Left lobe of liver (tissue), 2 donors: Measurements from ENCODE around the gene KIF6. TPM values are rescaled to one million over a fixed set of nuclear protein-coding genes. Genes with fewer than 3 reads are reported as not detected.

Source experiments
- ATAC-seq: fragments of 200-7000 bp; cut with Tn5 transposase; one replicate; pipeline ENCODE4 v1.9.1; 2020; ENCODE audit warnings: mild to moderate bottlenecking, moderate library complexity
- DNase-seq: peaks from one replicate; pipeline ENCODE4 v3.0.0-alpha.2; 2020; ENCODE audit warnings: low spot score
- total RNA-seq: library from RNA; stranded (reverse); gene quantifications from one replicate; pipeline ENCODE4 v1.2.1, GENCODE V29; 2021
- donor health status: DM: no; HTN: no; CAD: no; lungs with moderate emphysema.
- donor health status: DM: no; HTN: yes; CAD: no.

KIF6 gene
- total RNA-seq, 1 donor from 2014 or later, result 0.05 TPM

DNA sequence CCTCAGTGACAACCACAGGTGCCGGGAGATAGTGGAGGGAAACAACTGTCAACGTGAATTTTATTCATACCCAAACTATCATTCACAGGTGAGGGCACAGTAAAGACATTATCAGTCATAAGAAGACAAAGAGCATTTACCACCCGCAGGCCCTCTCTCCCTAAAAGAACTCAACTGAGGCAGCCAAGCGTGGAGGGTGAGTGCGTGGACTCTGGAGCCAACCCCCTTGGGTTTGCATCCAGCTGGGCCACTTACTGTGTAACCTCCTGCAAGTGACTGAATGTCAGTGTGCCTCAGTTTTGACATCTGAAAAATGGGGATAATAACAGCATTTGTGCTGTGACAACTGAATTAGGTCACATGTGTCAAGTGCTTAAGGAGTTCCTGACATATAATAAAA, 332.1 kb downstream of the KIF6 start:
- ATAC-seq, result no peak
- DNase-seq, result no peak

DNA sequence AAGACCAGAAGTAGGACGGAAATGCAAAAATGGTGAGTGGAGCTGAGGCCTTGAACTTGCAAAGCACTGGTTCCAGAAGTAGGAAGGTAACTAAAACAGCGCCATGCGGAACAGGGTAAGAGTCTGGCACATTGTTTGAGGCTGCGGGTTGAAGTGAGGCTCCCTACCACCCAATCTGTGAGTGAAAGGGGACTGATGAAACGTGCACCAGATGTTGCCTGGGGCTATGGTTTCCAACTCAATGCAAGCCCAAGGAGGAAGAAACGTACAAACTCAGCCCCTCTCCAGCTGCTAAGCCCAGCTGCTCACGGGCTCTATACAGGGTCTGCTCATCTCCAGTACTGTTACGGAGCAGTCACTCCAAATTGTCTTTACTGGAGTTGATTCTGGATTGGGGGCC, 334.0 kb downstream of the KIF6 start:
- no peak for ATAC-seq
- no peak for DNase-seq

DNA sequence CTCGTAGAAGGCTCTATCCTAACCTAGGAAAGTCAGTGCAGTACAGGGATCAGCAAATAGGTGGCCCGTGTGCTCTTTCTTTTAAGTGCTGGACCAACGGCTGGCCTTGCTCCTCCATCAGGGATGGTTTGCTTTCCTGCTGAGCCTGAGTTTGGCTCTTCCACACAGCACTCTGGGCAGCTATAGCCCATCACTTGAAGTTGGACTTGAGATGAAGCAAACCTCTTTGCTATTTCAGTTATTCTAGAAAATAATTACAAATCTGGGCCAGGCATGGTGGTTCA, 335.8 kb downstream of the KIF6 start:
- ATAC-seq (peak; percentile 44), DNase-seq (no peak)

DNA sequence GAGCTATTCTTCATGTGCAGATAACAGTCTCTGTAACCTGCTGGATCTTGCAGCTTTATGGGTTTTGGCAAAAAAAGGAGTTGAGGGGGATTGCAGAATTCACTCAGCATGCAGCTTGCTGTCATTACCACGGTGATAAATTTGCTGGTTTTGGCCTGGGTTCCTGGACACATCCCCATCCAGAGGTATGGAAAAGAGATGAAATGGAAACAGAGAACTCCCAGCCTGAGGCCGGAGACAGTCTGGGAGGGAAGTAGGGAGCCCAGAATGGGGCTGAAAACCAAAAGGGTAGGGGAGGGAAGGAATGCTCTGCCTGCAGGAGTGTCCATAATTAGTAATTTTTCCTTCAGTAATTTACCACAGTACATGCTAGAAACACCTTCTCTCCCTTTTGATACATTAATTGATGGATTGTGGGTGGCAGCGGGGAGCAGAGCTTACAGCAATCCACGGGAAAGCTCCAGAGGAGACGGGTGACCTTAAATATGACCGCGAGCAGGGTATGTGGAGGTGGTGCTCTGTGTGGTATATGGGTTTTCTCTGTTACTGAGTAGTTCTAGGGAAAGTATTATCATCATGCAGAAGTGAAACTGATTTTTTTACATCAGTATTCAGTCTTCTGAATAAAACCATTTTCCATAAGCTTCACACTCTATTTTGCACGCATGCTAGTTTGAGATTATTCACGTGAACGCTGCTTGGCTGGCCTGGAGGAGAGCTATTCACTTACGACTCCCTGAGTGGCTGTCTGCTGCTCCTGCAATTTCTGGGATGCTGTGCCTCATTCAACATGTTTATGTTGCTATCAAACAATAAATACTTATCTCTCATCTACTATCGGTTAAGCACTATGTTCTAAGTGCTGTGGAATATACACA, 336.4 kb downstream of the KIF6 start:
- ATAC-seq (no peak), DNase-seq (no peak)

DNA sequence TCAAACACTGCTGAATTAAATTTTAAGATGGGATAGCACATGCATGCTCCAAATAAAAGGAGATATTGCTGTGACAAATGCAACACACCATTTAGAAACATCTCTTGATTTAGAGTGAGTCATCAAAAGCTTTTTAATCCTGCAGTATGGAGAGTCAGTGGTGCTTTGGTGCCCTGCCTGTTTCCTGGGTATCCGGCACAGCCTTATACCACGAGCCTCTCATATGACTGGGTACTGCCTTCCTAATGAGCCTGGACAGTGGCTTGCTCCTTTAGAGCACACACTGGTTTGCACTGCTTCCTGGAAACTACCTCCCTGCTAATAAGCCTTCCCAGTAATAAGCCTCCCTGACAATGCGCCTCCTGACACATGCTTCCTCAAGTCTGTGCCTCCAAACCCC, 337.4 kb downstream of the KIF6 start:
- no peak for DNase-seq
- ATAC-seq, result no peak

DNA sequence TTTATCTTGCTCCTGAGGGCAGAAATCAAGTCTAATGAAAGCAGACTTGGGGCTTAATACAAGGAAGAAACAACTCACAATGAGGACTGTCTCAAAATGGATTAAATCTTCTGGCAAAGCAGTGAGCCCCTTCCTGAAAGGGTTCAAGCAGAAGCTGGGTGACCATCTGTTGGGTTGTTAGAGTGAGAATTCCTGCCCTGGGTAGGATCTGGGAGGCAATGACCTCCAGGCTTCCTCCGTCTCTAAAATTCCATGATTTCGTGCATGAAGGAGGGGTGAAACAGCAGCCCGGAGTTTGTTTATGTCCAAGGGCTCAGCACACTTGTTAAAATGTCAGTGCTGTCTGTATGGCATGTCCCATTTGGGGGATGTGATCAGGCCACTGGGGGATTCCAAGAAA, 338.7 kb downstream of the KIF6 start:
- no peak for ATAC-seq
- DNase-seq, result no peak

DNA sequence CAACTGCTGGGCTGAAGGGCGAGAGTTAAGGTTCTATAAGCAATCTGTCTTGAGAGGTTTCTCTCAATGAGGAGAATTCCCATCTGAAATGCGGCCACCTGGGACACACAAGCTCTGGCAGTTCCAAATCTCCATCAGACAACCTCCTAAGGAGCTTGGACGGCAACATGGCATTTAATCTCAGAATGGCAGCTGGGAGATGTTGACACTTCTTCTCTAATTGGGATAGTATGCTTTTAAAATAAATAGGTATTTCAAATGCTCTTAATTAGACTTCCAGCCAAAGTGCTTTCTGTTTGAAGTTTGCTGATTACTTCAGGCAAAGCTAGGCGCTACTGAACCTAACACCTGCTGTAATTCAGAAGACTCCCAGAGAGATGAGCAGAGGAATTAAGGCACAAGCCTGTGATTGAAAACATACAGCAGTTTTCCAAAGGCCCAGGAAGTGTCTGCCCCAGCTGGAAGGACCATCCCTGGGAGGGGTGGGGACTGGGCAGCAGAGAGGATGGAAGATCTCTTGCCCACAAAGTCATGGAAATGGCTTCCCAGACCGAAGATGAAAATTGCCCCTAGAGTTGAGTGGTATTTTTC, 343.6 kb downstream of the KIF6 start:
- DNase-seq, result no peak
- no peak for ATAC-seq

DNA sequence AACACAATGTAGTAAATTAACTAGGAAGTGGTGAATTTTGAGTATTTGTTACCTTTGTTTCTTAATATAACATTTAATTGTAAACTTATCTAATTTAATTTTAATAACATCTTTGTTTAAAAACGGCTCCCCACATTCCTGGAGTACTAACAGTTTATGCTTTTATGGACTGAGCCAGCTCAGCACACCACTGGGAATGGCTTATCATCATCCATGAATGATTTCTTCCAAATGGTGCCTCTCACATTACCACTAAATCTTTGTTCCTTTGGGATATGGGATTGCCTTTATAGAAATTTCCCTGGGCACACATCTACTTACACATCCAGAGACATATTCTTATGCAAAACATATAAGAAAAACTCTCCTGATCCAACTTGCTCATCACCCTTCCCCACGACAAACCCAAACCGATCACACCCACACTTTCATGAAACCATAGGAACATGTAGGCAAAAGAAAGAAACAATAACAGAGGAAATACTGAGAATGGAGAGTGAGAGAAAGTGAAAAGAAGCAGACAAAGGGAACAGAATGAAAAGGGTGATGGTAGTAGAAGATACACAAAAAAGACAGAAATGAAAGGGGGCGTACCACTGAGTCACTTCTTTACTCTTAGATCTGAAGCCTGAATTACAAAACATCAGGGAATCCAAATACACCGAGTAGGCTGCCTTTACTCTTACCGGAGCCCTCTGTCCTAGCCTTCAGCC, 344.2 kb downstream of the KIF6 start:
- no peak for DNase-seq
- ATAC-seq, result no peak

DNA sequence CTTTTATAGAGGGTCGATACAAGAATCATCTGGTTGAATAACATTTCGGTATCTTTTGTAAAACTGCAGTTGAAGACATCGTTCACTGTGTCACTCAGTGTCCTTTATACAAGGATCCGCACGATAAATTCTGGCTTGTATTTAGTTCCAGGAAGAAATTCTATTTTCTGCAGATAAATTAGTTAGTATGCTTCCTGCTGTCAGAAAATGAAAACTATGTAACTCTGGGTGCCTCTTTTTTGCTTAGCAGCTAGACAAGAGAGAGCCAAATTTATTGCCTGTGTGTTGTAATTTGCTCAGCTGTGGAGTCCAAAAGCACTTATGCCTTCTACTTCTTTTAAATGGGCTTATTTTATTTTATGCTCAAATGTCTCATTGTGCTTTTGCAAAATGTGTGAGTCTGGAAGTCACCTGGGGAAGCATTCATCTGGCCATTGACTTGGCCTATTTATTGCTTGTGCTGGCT, 346.2 kb downstream of the KIF6 start:
- no peak for ATAC-seq
- DNase-seq, result no peak

DNA sequence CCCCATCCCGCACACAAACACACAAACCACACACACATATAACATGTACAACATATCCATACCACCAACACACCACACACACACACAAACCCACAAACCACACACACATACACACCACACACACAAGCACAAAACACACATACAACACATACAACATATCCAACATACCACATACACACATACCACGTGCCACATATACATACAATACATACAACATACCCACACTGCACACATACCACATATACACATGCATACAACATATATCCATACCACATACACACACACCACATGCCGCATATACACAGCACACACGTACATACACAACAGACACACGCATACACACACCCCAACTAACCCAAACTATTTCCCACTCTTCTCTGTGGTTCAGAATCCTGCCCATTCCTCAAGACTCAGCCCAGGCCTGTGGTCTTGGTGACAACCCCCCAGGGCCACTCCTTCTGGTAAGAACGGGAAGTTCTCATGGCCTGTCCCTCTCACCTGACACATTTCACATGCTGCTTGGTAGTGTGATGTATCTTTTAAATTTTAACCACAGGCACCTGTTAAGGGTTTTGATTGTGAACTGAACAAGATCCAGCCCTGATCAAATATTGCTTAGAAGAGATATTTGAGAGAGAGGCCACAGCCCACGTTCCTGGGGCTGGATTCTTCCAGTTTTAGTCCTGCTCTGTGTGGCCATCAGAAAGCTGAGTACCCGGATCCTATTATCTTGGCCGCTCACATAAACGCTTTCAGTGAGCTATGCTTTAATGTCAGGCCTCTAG, 346.8 kb downstream of the KIF6 start:
- DNase-seq (no peak), ATAC-seq (peak; percentile 50)

DNA sequence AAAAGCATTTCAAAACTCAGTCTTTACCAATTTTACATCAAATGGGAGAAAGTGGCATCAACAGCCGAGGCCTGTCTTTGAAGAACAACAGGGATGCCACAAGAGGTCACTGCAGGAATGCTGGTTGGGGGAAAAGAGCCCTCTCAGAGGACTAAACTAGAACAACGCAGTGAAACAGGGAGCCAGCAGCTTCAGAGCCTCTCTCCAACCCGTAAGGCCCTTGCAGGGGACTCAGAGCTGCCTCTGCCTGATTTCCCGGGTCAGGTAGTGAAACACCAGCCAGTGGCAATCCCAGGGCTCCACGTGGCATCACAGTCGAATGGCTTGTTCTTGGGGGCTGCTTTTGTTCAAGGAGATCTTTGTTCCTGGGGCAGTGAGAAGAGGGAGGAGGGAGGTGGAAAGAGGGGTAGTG, 347.7 kb downstream of the KIF6 start:
- DNase-seq (peak; percentile 66), ATAC-seq (peak; percentile 88)

DNA sequence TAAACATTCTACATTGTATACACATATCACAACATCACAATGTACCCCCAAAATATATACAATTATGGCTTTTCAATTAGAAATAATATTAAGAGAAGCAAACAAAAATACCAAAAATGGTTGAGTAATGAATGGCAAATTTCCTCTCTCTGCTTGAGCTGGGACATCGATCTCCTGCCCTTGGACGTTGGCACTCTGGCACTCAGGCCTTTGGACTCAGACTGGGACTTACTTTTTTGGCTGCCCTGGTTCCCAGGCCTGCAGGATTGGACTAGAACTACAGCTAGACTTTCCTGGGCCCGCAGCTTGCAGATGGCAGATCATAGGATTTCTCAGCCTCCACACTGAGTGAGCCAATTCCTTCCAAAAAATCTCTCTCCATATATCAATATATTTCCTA, 349.8 kb downstream of the KIF6 start:
- ATAC-seq, result peak; percentile 88
- peak; percentile 87 for DNase-seq

DNA sequence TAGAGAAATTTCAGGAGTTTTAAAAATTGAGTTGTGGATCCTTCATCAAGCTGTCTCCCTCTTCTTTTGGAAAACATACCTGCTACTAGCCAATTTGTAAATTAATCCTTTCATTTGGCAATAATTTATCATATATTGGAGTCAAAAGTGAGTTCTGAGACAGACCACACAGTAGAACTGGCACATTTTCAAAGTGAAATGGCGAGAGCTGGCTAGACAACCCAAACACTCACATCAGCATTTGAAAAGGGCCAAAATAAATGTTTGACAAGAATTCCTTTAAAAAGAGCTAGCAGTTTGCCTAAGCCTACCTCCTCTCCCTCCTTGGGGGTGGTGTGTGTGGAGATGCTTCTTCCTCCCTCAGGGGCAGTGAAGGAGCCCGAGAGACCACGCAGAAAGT, 354.8 kb downstream of the KIF6 start:
- ATAC-seq (no peak), DNase-seq (no peak)

DNA sequence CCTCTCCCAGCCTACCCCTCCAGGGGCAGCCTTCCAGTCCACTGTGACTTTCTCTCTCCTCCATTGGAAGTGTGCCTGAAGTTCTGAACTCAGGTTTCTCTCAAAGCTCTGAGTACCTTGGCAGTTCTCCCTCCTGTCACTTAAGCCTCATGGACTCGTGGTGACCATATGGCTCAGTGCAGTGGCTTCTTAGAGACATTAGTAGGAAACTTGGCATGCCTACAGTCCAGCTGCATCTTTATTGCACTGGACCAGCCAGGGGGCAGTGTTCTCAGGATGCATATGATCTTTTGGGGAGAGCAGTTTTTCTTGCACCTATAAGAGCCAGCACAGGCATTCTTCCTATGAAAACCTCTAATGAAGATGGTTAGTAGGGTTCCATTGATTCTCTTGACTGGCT, 355.2 kb downstream of the KIF6 start:
- DNase-seq (no peak), ATAC-seq (no peak)

DNA sequence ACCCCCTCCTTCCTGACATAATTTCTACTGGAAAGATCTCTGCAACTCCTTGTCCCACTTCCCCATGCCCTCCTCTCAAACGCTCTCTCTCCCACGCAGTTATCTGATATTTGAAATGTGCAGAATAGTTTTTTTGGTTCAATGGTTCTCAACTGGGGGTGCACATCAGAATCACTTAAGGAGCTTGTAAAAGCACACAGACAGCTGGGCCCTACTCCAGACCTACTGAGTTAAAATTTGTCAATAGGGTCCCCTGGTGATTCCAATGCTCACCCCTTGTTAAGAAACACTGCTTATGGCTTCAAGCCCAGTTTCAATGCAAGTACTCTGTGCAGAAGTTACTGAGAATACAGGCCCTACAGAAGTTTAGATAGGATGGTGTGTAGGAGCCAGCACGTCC, 357.5 kb downstream of the KIF6 start:
- ATAC-seq (no peak), DNase-seq (no peak)

DNA sequence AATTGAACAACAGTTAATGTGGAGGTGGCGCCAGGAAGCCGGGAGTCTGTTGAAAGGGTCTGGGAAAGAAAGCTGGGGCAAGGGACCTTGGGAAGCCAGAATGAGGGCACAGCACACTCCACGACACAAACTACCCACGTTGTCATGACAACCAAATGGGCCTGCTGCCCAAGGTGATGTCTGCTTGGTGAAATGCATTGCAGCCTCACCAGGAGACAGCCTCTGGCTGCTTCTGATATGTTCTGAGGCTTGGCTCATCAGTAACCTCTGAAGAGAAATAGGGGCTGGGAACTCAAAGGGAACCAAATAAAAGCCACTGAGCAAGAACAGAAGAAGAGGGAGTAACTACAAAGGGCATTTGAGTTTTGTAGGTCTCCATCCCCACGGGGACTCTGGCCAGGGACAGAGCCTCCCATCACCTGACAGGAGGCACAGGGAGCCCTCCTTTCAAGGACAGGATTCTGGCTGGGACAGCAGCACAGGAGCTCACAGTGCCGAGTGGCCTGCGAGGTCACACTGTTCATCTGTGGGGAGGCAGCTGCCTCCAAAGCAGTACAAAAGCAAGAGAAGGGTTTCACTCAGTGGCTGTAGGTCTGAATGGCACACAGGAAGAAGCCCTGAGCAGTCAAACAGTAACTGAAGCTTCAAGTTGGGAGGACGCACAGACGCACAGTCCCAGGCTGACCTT, 358.1 kb downstream of the KIF6 start:
- no peak for DNase-seq
- no peak for ATAC-seq

DNA sequence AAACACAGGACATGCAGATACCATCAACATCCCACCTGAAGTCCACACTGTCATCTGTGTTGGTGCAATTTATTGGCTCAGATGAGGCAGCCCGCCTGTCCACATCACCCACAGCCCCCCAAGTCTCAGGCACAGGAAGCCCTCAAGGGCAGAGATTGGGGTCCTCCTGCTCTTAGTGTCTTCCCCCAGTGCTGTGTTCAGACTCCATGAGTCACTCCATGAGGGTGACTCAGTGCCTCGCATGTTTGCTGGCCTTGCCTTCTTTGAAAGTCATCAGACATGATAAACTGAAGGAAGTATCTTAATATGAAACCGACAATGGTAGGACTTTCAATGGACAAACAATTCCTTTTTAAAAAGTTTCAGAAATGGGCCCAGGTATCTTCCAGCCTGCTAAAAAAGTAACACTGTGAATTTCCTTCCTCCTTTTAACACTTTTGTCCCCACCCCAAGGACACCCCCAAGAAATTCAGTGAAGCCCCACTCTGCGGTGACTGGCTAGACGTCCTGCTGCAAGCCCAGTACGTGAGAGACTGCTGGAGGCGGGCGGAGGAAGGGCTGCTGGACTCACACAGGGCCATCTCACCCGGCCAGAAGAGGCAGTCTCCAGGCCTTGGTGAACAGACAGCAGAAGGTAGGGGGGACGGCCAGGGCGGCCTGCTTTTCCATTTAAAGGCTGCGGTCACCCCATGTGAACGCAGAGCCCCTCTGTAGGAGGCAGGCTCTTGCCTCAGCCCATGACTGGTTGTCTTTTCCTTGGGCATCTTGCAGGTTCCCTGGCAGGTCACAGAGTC, 359.7 kb downstream of the KIF6 start:
- DNase-seq (no peak), ATAC-seq (no peak)

DNA sequence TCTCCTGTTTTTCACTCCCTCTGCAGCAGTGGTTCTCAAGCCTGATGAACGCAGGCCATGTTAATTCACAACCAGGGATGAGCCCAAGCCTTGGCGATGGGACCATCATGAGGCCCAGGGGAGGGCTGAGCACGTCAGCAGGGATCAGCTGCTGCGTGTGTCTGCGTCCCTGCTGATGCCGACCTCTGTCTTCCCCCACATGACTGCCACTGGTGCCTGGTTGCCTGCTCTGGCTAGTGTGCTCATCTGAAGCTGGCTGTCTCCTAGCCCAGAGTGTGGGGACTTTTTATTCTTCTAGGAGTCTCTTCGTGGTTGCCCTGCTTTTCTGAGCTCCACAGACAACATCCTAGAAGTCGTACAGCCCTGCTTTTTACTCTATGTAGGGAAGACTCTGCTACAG, 361.9 kb downstream of the KIF6 start:
- ATAC-seq (no peak), DNase-seq (no peak)

DNA sequence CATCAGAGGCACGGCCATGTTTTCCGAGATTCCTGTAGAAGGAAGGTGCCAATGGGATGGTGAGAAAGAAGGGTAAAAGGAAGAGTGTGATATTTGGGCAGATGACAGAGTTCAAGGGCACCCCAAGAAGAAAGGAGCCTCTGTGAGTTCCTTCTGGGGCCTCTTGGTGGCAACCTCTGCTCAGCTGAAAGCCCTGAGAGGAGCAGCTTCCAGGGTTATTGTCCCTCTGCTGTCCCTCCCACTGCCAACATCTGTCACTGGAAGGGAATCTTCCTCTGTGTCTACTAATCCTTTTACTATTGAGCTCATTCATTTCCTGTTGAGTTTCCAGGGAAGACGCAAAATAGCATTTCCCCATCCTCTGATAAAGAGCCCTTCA, 362.7 kb downstream of the KIF6 start:
- DNase-seq (no peak), ATAC-seq (peak; percentile 27)
